Glomerular visceral epithelial cell (primary cell): Measurements from ENCODE around the gene CACNG6.
"Not testable (repeated sequence)": the region's sequence is repeated elsewhere in the genome, so short reads cannot be mapped to it uniquely, and the experiment has no call there.

ENCODE experiments used
- DNase-seq: peaks from one replicate; pipeline ENCODE4 v3.0.0-alpha.2; 2016; ENCODE audit errors: extremely low spot score

The CACNG6 gene

GRCh38 chr19:53991224-53992113 is at the start of gene CACNG6:
Gene CACNG6 (plus strand): TSS chr19:53991637. CDS start chr19:53992878, 1,241 bp downstream.
- peak; percentile 35 for DNase-seq

GRCh38 chr19:53942001-53942786 is 49.2 kb upstream of the CACNG6 start:
- no peak for DNase-seq

- DNase-seq: no peak
Measured at GRCh38 chr19:53944416-53944815, 47.0 kb upstream of the CACNG6 start.

- DNase-seq: no peak
Measured at GRCh38 chr19:53944933-53945332, 46.5 kb upstream of the CACNG6 start.

GRCh38 chr19:53945441-53945840 is 46.0 kb upstream of the CACNG6 start:
- no peak for DNase-seq

- no peak for DNase-seq
Measured at GRCh38 chr19:53945998-53946397, 45.4 kb upstream of the CACNG6 start.

GRCh38 chr19:53947624-53948023 is 43.8 kb upstream of the CACNG6 start:
- no peak for DNase-seq

GRCh38 chr19:53948611-53949010 is 42.8 kb upstream of the CACNG6 start:
- not testable (repeated sequence) for DNase-seq

GRCh38 chr19:53951436-53951835 is 40.0 kb upstream of the CACNG6 start:
- no peak for DNase-seq

GRCh38 chr19:53951947-53952346 is 39.5 kb upstream of the CACNG6 start:
- DNase-seq: no peak

GRCh38 chr19:53953383-53953782 is 38.1 kb upstream of the CACNG6 start:
- DNase-seq: no peak

GRCh38 chr19:53957448-53958167 is 33.8 kb upstream of the CACNG6 start:
- no peak for DNase-seq

- no peak for DNase-seq
Measured at GRCh38 chr19:53958168-53958571, 33.3 kb upstream of the CACNG6 start.

GRCh38 chr19:53958823-53959757 is 32.3 kb upstream of the CACNG6 start:
- no peak for DNase-seq

- no peak for DNase-seq
Measured at GRCh38 chr19:53960187-53960586, 31.2 kb upstream of the CACNG6 start.

- no peak for DNase-seq
Measured at GRCh38 chr19:53960886-53961285, 30.6 kb upstream of the CACNG6 start.

GRCh38 chr19:53961523-53962356 is 29.7 kb upstream of the CACNG6 start:
- DNase-seq: peak; percentile 65

- no peak for DNase-seq
Measured at GRCh38 chr19:53962887-53963431, 28.5 kb upstream of the CACNG6 start, which contains the start of gene CACNG8. Gene CACNG8 (plus strand): TSS chr19:53962937.

GRCh38 chr19:53965091-53965490 is 26.3 kb upstream of the CACNG6 start:
- no peak for DNase-seq

GRCh38 chr19:53966931-53967330 is 24.5 kb upstream of the CACNG6 start:
- no peak for DNase-seq
